Activated CD8-positive, alpha-beta T cell treated with anti-CD3 and anti-CD28 coated beads for 36 hours (primary cell): ENCODE data around the gene POLR2F. TPM values are rescaled to one million over a fixed set of nuclear protein-coding genes. Genes with fewer than 3 reads are reported as not detected.
A peak's percentile ranks its signal among the peaks of the same experiment; 100 is the strongest.

ENCODE experiments used
- ATAC-seq: fragments of 200-7000 bp; cut with Tn5 transposase; one replicate; pipeline ENCODE4 v1.10.0; 2021; ENCODE audit warnings: mild to moderate bottlenecking, moderate library complexity
- CTCF ChIA-PET: fragments of 350-600 bp; sonication (Branson Sonifier 250); formaldehyde crosslinking; loops from one replicate; lab custom pipeline; 2021; ENCODE audit warnings: antibody characterized with exemption; lab: Charles Lee
- POLR2A ChIA-PET: fragments of 350-600 bp; sonication (Branson Sonifier 250); formaldehyde crosslinking; loops from one replicate; lab custom pipeline; 2021; ENCODE audit warnings: antibody characterized with exemption; lab: Charles Lee
- DNase-seq: peaks from one replicate; pipeline ENCODE4 v3.0.0-alpha.2; 2020
- H3K27ac Mint-ChIP-seq: one replicate; pipeline ENCODE4 v1.8.0; 2021; ENCODE audit warnings: mild to moderate bottlenecking, mixed read lengths
- H3K27me3 Mint-ChIP-seq: one replicate; pipeline ENCODE4 v1.8.0; 2021; ENCODE audit warnings: mixed read lengths
- H3K36me3 Mint-ChIP-seq: one replicate; pipeline ENCODE4 v1.8.0; 2021; ENCODE audit warnings: low read depth, mixed read lengths
- H3K4me1 Mint-ChIP-seq: one replicate; pipeline ENCODE4 v1.8.0; 2021; ENCODE audit warnings: low read depth, mixed read lengths
- H3K4me3 Mint-ChIP-seq: one replicate; pipeline ENCODE4 v1.8.0; 2021; ENCODE audit warnings: mild to moderate bottlenecking, moderate library complexity, mixed read lengths
- H3K9me3 Mint-ChIP-seq: one replicate; pipeline ENCODE4 v1.8.0; 2021; ENCODE audit warnings: mixed read lengths
- CTCF ChIP-seq: fragments of 200-600 bp; IDR thresholded peaks from one replicate; pipeline ENCODE4 v1.8.0; 2022; ENCODE audit warnings: antibody characterized with exemption, mild to moderate bottlenecking
- intact Hi-C: fragments of 100-400 bp; cut with micrococcal nuclease; formaldehyde crosslinking; loops from one replicate; pipeline ENCODE4 v1.10.0; 2022
- total RNA-seq, 2 experiments: library from RNA; stranded (reverse); gene quantifications; one replicate each; pipeline ENCODE4 v1.2.3, GENCODE V29; 2021

Gene POLR2F
- total RNA-seq, 2 experiments from 2014 or later, result 82.2 to 85.4 TPM

GRCh38 chr22:37918580-37919270 lies 34.8 kb upstream of the POLR2F start:
- peak overlapping the region; percentile 38 for H3K27ac Mint-ChIP-seq
- peaks cover 6% of the 10 kb centered on the region for H3K4me1 Mint-ChIP-seq
- no peaks in the 10 kb centered on the region for H3K27me3 Mint-ChIP-seq
- DNase-seq, result no peak
- POLR2A ChIA-PET, result no interaction called here
- H3K4me3 Mint-ChIP-seq, result no peak overlapping the region
- no peaks in the 10 kb centered on the region for H3K36me3 Mint-ChIP-seq
- intact Hi-C loops, result no loop called here
- TF ChIP-seq CTCF, result no peak
- H3K9me3 Mint-ChIP-seq, result no peaks in the 10 kb centered on the region
- CTCF ChIA-PET, result interaction anchor here (1.2 to 1.3 kb wide), 2 partner anchors 15 to 103 kb away, joined by 4 read pairs; no protein-coding TSS in a partner anchor
- no peak for ATAC-seq

- Mint-ChIP-seq H3K27ac (peak overlapping the region; percentile 72), H3K4me1 (peaks cover 6% of the 10 kb centered on the region), H3K36me3 (no peaks in the 10 kb centered on the region), H3K27me3 (no peaks in the 10 kb centered on the region), H3K9me3 (no peaks in the 10 kb centered on the region), H3K4me3 (no peak overlapping the region)
- DNase-seq (no peak), ATAC-seq (no peak)
- intact Hi-C loops, result no loop called here
- ChIA-PET POLR2A (no interaction called here), CTCF (interaction anchor here (1.3 kb wide), 1 partner anchor 13 kb away, joined by 4 read pairs; no protein-coding TSS in a partner anchor)
- no peak for TF ChIP-seq CTCF
Observed at GRCh38 chr22:37920126-37920525, 33.4 kb upstream of the POLR2F start.

GRCh38 chr22:37922191-37922590 lies 31.3 kb upstream of the POLR2F start:
- no peaks in the 10 kb centered on the region for H3K27me3 Mint-ChIP-seq
- H3K27ac Mint-ChIP-seq, result no peak overlapping the region
- intact Hi-C loops, result no loop called here
- no peak overlapping the region for H3K4me3 Mint-ChIP-seq
- CTCF ChIA-PET, result interaction anchor here (1.7 kb wide), 1 partner anchor 25 kb away, joined by 4 read pairs; no protein-coding TSS in a partner anchor
- TF ChIP-seq CTCF, result no peak
- no peaks in the 10 kb centered on the region for H3K36me3 Mint-ChIP-seq
- ATAC-seq (peak; percentile 73), DNase-seq (no peak)
- peaks cover 6% of the 10 kb centered on the region for H3K4me1 Mint-ChIP-seq
- no peaks in the 10 kb centered on the region for H3K9me3 Mint-ChIP-seq
- POLR2A ChIA-PET, result no interaction called here

GRCh38 chr22:37923927-37924326 lies 29.6 kb upstream of the POLR2F start:
- ChIA-PET POLR2A (interaction anchor here (1.0 kb wide), 1 partner anchor 8 kb away, joined by 4 read pairs; no protein-coding TSS in a partner anchor), CTCF (interaction anchor here (1.7 to 1.9 kb wide), 2 partner anchors 10 to 26 kb away, joined by 4 to 5 read pairs; no protein-coding TSS in a partner anchor)
- intact Hi-C loops, result no loop called here
- H3K4me3 Mint-ChIP-seq, result no peak overlapping the region
- ATAC-seq (no peak), DNase-seq (no peak)
- TF ChIP-seq CTCF, result no peak
- H3K36me3 Mint-ChIP-seq, result no peaks in the 10 kb centered on the region
- H3K27me3 Mint-ChIP-seq, result no peaks in the 10 kb centered on the region
- no peak overlapping the region for H3K27ac Mint-ChIP-seq
- H3K9me3 Mint-ChIP-seq, result no peaks in the 10 kb centered on the region
- peaks cover 6% of the 10 kb centered on the region for H3K4me1 Mint-ChIP-seq
